Tibial artery (tissue), 4 donors: Measurements from ENCODE around the gene BDP1.

Source experiments
- DNase-seq, 2 donors: peaks; one replicate each; pipeline ENCODE4 v3.0.0-alpha.2; 2019
- H3K27ac ChIP-seq, 2 donors: fragments of 200-600 bp; sonication (generic) in 1 of 2; 1 replicate in 1 of 2; 2 replicates in 1 of 2; pipeline ENCODE4 v1.5.1; 2018 to 2019; ENCODE audit warnings: mild to moderate bottlenecking in 1 of 2
- H3K27me3 ChIP-seq, 2 donors: fragments of 200-600 bp; sonication (generic) in 1 of 2; one replicate each; pipeline versions ENCODE4 v1.5.1 to v1.6.0; 2016 to 2019
- H3K36me3 ChIP-seq, 3 donors: fragments of 200-600 bp; sonication (generic) in 2 of 3; one replicate each; pipeline ENCODE4 v1.5.1; 2016 to 2019; ENCODE audit warnings: mild to moderate bottlenecking in 2 of 3
- H3K4me1 ChIP-seq, 4 donors: fragments of 200-600 bp; sonication (generic) in 2 of 4; 1 replicate in 3 of 4; 2 replicates in 1 of 4; pipeline ENCODE4 v1.5.1; 2016 to 2019
- H3K4me3 ChIP-seq, 2 donors: fragments of 200-600 bp; sonication (generic) in 1 of 2; 1 replicate in 1 of 2; 2 replicates in 1 of 2; pipeline ENCODE4 v1.5.1; 2018 to 2019; ENCODE audit warnings: mild to moderate bottlenecking in 2 of 2
- H3K9me3 ChIP-seq, 3 donors: fragments of 200-600 bp; sonication (generic) in 1 of 3; one replicate each; pipeline ENCODE4 v1.5.1; 2016 to 2019
- intact Hi-C: fragments of 100-400 bp; cut with DNase I; formaldehyde crosslinking; loops from one replicate; pipeline ENCODE4 v1.15.0; 2023; ENCODE audit warnings: low total_unique reads
- TF ChIP-seq, protein P1 (sequence below), 2 experiments: fragments of 200-600 bp in 1 of 2; fragments of 450-650 bp in 1 of 2; IDR thresholded peaks; one replicate each; pipeline ENCODE4 v1.5.1; 2017 to 2019; ENCODE audit warnings: antibody characterized with exemption in 2 of 2, mild to moderate bottlenecking in 1 of 2, moderate library complexity in 1 of 2

Gene BDP1

DNA sequence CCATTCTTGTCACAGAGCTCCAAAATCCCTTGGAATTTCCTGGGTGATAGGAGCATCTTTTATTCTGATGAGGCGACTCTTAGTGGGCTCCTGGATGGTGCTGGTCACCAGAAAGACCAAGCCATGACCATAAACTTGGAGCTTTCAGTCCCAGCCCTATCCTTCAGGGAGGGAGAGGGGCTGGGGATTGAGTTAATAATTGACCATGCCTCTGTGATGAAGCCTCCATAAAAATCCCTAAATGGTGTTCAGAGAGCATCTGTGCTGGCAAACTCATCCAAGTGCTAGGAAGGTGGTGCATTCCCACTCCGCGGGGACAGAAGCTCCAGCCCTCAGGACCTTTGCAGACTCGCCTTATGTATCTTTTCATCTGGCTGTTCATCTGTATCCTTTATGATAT lies 160.4 kb downstream of the BDP1 start:
- Histone ChIP-seq H3K36me3 (peaks cover 30 to 87% (median 43%) of the 10 kb centered on the region in 3 donors), H3K27ac (no peak overlapping the region), H3K9me3 (no peaks in the 10 kb centered on the region), H3K4me1 (no peaks in the 10 kb centered on the region), H3K4me3 (no peak overlapping the region), H3K27me3 (no peaks in the 10 kb centered on the region)
- DNase-seq = no peak
- TF ChIP-seq, protein P1, sequence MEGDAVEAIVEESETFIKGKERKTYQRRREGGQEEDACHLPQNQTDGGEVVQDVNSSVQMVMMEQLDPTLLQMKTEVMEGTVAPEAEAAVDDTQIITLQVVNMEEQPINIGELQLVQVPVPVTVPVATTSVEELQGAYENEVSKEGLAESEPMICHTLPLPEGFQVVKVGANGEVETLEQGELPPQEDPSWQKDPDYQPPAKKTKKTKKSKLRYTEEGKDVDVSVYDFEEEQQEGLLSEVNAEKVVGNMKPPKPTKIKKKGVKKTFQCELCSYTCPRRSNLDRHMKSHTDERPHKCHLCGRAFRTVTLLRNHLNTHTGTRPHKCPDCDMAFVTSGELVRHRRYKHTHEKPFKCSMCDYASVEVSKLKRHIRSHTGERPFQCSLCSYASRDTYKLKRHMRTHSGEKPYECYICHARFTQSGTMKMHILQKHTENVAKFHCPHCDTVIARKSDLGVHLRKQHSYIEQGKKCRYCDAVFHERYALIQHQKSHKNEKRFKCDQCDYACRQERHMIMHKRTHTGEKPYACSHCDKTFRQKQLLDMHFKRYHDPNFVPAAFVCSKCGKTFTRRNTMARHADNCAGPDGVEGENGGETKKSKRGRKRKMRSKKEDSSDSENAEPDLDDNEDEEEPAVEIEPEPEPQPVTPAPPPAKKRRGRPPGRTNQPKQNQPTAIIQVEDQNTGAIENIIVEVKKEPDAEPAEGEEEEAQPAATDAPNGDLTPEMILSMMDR (IDR thresholded peaks at IDR 0.05) = no peak
- intact Hi-C loops = no loop called here
